Fibroblast of peridontal ligament (primary cell): ENCODE results near the gene RPN2.

ENCODE experiments used
- DNase-seq: peaks from one replicate; pipeline ENCODE4 v3.0.0-alpha.2; 2010; ENCODE audit errors: extremely low read depth

Gene RPN2

DNA sequence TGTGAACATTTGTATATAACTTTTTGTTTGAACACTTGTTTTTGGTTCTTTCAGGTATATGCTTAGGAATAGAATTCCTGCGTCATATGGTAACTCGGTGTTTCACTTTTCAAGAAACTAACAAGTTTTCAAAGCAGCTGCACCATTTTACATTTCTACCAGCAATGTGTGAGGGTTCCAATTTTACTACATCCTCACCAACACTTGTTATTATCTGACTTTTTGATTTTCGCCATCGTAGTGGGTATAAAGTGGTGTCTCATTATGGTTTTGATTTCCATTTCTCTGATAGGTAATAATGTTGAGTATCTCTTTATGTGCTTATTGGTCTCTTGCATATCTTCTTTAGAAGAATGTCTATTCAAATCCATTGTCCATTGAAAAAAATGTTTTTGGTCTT is 39.8 kb downstream of the RPN2 start:
- no peak for DNase-seq

DNA sequence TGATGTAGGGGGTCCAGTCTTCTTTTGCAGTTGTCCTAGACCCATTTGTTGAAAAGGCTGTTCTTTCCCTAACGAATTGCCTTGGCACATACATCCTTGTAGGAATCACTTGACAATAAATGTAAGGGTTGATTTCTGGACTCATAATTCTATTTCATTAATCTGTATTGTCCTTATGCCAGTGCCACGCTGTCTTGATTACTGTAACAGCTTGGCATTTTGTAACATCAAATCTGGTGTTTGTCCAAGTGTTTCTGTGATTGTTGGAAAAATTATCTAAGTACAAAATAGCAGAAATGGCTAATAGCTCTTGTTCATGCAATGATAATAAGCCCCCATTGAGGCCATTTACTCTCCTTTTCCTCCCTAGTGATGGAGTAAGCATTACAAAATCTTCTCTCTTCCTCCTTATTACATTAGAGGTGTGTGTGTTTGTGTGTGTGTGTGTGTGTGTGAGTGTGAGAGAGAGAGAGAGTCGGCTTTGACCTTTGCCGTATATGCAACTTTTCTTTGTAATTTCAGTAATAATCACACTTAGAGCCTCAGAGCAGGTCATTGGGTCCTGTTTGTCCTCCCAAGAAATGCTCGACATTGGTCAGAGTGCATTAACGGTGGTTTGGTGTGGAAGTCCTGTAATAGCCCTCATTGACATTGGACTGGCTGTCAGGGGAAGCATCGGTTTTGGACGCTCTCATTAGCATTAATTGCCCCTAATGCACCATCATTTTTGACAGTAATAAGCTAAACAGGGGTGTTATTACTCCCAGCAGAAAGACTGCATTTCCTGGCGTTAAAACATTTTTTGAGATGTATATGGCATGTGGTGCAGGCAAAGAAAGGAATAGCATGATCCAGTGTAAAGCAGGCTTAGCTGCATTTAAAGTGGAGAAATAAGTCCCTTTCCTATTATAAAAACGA is 40.9 kb downstream of the RPN2 start:
- no peak for DNase-seq

DNA sequence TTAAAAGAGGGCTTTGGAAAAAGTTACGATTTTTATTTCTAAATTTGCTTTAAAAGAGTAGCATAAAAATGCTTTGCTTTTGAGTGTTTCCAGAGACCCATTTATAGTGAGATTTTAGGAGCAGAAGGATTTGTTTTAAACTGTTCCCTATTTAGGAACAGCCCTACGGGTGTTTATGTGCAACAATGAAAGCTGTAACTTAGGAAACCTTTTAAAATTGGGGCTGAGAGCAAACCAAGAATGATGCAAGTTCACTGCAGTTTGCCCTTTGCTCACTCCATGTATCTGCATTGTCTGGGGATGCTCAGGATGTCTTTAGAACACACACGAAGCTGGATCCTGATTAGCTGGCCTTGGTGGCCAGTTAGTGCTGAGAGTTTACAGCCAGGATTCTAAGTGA is 41.6 kb downstream of the RPN2 start:
- DNase-seq = peak; percentile 78

DNA sequence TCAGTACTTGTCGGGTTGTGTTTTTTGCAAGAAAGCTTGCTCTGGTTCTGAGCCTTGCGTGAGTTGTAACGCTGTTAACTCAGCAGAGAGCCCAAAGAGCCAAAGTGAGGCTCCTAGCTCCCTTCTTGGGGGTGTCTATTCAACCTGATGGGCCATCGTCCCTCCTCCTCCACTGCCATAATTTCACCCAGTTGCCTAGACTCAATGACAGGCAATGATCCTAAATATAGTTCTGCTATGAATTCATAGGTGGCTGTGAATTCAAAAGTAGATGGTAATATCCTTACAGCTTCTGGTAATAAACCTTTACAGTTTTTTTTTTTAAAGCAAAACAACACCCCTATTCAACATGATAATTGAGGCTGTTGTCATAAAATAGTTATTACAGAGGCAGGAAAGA is 43.0 kb downstream of the RPN2 start:
- DNase-seq = no peak

DNA sequence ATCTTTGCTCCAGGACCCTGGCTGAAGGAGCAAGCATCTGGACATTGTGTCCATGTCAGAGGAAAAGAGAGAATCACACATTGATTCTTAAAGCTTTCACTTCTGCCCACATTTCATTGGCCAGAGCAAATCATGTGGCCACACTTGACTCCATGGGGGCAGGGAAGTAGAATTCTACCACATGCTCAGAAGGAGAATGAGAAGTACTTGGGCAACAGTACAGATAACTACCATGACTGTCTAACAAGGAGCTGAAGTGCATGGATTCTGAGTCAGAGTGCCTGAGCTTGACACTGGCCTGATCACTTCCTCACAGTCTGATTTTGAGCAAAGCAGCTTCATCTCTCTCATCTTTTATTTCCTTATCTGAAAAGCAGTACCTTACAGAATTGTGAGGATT is 43.9 kb downstream of the RPN2 start:
- peak; percentile 92 for DNase-seq

DNA sequence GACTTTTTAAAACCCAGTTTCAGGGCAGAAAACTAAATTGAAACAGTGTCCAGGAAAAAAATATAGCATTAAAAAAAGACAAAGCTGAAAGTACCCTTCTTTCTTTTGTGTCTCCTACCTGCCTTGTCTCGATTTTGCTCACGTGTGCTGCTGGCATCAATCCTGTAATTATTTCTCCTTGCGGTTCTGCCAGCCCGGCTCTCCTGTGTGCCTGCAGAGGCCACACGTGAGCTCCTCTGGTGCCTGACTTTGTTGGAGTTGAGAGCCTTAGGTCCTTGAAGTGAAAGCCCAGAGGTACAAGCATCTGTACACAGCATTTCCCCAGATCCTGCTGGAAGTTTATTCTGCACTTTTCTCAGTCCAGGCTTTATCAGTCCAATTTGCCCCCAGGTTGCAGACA is 46.0 kb downstream of the RPN2 start:
- DNase-seq = no peak

DNA sequence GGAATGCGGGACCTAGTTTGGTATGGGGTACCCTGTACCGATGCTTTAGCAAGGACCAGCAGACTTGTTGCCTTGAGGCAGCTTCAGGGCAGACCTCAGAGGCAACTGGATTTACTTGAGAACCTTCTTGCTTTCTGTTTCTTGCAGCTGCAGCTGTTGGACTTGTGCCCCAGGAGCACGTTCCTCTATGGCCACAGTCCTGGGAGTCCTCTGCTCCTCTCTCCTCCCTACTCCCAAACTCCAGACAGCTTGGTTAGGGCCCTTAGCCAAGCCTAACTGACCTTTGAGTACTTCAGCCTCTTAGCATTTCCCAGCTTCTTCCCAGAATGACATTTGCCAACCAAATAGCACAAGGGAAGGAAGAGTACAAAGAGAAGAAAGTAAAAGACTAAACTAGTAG is 47.8 kb downstream of the RPN2 start:
- DNase-seq = peak; percentile 88

DNA sequence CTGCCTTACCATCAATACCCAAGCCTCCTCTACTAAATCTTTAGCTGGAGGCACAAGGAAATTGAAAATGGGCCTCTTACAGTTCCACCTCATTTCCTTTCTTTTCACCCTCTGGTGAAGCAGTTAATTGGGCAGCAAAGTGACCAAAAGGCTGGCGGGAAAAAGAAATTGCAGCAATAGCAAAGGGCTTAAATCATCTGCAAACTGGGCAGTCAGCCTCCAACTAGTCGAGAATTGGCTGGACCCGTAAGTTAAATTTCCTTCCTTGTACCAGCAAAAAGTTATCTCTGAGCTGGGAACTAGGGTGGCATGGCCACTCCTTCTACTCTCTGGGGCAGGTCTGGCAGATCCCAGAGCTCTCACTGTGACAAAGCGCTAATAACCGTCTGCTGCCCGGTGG is 49.0 kb downstream of the RPN2 start:
- DNase-seq = peak; percentile 23

DNA sequence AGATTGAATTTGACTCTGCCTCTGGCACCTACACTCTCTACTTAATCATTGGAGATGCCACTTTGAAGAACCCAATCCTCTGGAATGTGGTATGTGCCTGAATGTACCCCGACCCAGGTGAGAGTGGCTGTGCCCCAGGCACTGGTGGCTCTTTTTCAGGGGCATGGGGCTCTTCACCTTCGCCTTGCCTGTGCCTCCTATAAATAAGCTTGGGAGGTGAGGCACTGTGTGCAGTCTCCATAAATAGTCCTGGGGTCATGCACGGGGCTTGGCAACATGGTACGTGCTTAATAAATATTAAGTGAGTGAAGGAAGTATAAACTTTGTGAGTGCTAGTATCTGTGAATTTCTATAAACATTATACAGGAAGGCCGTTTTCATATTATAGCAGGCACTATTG is 49.5 kb downstream of the RPN2 start:
- DNase-seq = no peak

DNA sequence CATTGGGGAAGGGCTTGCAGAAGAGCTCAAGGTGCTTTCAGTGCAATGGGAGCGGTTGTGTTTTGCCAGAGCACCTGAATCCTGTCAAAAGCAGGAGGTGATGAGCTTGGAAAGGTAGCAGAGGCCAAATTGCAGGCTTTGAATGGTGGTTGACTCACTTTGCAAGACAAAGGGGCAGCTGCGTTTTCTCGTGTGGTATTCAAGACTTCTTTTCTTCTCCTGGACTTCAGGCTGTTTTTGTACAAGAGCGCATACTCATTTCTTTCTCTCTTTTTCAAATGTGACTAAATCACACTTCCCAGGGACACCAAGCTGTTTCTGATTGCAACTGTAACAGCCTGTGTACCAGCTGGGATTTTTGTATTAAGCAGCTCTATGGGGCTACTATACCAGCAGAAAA is 50.2 kb downstream of the RPN2 start:
- DNase-seq = no peak

DNA sequence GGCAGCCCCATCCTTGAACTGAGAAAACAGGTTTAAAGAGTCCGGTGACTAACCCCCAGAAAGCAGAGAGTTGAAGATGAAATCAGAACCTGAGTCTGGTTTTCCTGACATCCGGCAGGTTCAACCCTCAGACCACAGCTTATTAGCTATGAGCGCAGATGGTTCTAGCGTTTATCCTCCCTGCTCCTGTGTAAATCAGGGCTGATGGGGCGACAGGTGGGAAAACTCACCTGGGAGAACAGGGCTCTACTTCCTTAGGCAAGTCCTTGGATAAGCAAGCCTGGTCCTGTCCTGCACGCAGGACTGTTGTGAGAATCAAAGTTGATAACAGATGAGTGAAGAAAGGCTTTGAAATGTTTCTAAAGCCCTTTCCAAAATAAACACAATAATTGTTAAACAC is 51.1 kb downstream of the RPN2 start:
- no peak for DNase-seq

DNA sequence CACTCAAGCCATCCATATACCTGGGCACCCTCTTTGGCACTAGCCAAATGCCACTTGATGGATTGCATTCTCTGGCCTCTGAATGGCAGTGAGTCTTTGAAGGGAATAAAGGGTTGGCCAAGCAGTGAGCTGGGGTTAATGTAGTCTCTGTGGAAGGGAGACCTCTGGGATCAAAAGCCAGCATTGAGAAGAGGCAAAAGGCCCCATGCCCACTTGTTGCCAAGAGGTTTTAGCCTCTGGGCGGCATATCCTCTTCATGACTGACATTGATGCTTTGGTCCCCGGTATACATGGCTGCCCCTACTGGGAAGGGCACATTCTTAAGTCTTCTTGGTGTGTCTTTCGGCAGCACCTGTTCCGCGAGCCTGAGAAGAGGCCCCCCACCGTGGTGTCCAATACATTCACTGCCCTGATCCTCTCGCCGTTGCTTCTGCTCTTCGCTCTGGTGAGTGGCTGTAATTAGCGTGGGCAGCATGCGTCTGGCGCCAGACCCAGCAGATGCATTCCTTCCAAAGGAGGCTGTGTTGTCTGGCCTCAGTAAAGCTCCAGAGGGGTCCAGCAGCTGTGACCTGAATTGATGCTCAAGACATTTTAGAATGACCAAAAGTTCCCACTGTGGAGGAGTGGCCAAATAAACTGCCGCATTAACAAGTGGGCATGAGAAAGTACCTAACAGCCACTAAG is 53.0 kb downstream of the RPN2 start:
- no peak for DNase-seq

DNA sequence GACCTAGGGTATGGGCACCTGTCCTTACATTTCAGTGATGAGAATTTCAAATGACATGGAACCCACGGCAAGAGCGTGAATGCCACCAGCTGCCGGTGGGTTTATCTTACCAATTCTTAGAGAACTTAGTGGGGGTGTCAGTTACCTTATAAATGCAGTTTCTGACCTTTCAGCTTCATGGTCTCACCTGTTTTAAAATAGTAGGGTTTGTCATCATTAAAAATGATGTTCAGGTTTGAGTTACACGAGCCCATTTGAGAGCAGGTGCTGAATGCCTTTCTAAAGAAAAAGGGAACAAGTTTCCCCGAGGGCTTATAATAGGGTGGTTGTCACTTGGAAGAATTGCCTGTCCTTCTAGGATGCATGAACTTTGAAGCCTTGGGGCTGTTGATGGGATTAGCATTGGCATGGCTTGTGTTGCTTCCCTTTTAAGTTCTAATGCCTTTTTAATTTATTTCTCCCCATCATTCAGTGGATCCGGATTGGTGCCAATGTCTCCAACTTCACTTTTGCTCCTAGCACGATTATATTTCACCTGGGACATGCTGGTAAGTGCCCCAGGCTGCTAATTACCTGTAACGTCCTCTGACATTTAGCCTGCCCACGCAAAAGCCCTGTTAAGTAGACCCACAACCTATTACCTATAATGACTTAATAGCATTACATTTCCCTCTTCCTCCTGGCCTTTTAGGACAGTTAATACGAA is 54.6 kb downstream of the RPN2 start:
- no peak for DNase-seq

DNA sequence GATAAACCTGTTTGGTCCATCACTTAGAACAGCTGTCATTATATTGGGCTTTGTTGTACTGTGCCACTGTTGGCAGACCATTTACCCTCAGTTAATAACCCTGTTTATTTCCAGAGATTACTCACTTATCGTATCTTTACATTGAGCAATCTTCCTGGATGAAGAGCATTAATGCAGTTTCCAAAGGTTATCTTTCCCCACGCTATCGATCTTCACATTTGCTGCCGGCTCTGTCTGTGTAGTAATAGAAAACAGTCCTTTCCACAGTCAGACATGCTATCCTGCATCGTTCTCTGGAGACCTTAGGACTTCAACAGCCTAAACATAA is 55.1 kb downstream of the RPN2 start:
- no peak for DNase-seq

DNA sequence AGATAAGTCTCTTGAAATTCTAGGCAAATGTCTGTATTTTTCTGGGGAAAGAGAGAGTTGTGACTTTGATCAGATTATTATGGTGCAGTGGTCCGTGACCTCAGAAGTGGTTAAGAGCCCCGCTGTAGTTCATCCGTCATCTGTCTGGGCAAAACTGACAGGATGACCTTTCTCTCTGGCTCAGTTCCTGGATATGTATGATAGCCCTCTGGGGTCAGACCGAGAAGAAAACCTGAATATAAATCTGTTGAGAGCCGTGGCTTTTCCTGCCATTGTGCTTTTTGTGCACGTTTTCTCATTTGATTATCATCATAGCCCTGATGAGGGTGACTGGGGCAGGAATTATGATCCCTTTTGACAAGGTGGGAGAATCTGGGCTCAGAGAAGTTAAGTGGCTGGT is 55.9 kb downstream of the RPN2 start:
- DNase-seq = no peak

DNA sequence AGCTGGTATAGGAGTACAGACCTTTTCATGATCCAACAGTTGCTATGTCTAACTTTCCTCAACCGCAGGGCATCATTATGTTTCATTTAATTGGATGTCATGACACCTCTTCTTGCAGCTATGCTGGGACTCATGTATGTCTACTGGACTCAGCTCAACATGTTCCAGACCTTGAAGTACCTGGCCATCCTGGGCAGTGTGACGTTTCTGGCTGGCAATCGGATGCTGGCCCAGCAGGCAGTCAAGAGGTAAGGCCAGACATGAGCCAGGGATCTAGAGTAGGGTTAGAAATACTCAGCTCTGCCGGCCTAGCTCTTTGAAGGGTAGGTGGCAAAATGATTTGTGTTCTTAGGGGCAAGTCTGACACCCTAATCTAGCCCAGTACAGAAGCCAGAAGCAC is 57.3 kb downstream of the RPN2 start:
- DNase-seq = no peak

DNA sequence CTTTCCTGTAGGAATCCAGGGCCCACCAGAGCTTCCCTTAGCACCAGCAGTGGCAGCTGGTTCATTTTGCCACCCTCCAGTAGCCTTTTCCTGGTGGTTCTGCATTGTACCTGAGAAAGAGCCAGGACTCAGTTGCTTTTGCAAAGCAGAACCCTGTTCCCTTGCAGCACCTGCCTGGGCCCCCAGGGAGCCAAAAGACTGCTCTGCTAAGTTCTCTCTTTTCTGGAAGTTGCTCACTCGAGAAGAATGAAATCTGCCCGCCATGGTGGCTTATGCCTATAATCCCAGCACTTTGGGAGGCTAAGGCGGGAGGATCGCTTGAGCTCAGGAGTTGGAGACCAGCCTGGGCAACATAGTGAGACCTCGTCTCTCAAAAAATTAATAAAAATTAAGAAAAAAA is 58.5 kb downstream of the RPN2 start:
- DNase-seq = no peak

DNA sequence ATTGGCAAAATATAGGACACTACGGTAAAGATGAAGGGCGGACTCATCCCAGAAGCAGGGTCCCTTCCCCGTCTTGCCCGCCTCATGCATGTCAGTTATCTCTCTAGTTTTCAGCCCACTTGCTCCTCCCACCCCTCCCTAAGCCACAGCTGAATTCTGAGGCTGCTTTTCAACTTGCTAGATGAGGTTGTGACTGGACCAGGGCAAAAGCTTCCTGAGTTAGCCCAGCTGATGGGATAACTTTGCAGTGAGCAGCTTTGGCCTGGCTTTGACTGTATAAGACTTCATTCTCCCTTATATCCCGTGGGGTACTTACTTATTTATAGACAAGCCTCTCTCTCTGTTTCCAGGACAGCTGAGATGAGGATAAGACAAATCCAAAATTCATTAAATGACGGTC is 59.3 kb downstream of the RPN2 start:
- no peak for DNase-seq

DNA sequence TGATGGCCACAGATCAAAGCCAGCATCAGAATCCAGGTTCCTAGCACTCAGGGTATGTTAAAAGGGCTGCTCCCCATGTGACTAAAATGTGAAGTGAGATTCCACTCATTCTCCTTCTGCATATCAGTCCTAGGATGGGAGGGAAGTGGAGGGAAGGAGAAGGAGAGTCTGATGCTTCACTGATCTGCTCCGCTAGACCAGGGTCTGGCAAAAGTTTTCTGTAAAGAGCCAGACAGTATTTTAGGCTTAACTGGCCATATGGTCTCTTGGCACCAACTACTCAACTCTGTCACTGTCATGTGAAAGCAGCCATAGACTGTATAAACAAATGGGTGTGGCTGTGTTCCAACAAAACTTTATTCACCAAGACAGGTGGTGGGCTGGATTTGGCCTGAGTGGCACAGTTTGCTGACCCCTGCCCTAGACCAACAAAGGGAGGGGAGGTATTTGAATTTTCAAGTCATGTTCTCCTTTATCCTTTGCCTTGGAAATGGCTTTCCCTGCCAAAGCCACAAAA is 59.9 kb downstream of the RPN2 start:
- DNase-seq = peak; percentile 61

DNA sequence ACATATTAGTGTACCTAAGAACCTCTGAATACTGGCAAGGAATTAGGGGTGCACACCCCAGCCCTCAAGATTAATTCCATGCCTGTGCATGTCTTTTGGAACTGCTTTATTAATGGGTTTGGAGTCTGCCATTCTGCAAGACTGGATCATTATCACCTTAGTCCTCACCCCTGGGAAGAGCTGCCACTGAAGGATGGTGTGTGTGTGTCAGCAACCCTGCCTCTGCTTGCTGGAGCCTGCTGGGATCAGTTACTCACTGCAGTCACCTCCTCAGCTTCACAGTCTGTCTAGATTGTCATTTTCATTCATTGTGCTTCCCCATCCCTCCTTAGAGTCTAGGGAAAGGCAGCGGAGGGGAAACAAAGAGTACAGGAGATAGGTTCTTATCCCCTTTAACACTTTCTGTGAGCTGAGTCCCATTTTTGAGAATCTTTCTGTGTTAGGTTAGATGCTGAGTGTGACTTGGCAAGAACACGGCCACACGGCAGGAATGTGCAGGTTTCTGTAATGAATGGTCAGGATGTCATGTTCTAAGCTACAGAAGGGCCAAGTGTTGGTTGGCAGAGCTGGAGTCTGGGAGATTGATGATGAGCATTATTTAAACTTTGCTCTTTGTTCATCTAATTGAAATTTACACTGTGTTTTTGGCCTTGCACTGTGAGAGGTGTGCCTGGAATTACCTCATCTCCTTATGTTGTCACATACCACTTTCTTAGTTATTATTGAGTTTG is 61.4 kb downstream of the RPN2 start:
- DNase-seq = no peak

DNA sequence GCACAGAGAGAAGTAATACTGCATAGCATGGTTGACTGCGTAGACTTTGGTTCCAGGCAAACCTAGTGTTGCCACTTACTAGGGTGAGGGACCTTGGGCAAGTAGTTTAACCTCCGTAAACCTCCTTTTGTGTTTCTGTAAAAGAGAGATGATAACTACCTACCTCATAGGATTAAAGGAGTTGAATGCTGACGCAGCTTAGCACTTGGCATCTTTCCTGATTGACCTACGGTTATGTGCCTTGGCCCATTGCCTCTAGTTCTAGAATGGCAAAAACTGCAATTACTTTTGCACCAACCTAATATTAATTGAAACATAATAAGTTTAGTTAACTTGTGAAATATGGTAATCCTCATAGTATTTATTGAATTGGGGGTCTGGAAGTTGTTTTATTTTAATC is 63.4 kb downstream of the RPN2 start:
- no peak for DNase-seq
